ENCODE measurements around the gene PGBD2. TPM values are rescaled to one million over a fixed set of nuclear protein-coding genes. Genes with fewer than 3 reads are reported as not detected.
"Not testable (repeated sequence)": the region's sequence is repeated elsewhere in the genome, so short reads cannot be mapped to it uniquely, and the experiment has no call there.

The PGBD2 gene, protein sequence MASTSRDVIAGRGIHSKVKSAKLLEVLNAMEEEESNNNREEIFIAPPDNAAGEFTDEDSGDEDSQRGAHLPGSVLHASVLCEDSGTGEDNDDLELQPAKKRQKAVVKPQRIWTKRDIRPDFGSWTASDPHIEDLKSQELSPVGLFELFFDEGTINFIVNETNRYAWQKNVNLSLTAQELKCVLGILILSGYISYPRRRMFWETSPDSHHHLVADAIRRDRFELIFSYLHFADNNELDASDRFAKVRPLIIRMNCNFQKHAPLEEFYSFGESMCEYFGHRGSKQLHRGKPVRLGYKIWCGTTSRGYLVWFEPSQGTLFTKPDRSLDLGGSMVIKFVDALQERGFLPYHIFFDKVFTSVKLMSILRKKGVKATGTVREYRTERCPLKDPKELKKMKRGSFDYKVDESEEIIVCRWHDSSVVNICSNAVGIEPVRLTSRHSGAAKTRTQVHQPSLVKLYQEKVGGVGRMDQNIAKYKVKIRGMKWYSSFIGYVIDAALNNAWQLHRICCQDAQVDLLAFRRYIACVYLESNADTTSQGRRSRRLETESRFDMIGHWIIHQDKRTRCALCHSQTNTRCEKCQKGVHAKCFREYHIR
- 1 to 10 TPM in 10 of 12 donors, not detected in 2; 4.4 to 6.3 (median 5.5) TPM for polyA plus RNA-seq (ENCODE audit: insufficient read length in 12 of 12)
- long read RNA-seq, donor 1, transcript PGBD2-201 (3 exons, 2,136 nt) = major isoform, 5 of 6 reads
- long read RNA-seq, donor 1, partial matches to known transcripts = 0 of 6 reads
- long read RNA-seq, donor 1, other reads (novel, unspliced or antisense) = 0 of 6 reads
- long read RNA-seq, donor 2, partial matches to known transcripts = 0 of 4 reads
- long read RNA-seq, donor 2, other reads (novel, unspliced or antisense) = 0 of 4 reads
- long read RNA-seq, donor 3, partial matches to known transcripts = 0 of 1 reads
- long read RNA-seq, donor 3, other reads (novel, unspliced or antisense) = 0 of 1 reads
- long read RNA-seq, donor 4 = 0 reads
- long read RNA-seq, donor 5, partial matches to known transcripts = 0 of 4 reads
- long read RNA-seq, donor 5, other reads (novel, unspliced or antisense) = 0 of 4 reads
- long read RNA-seq, donor 6, partial matches to known transcripts = 0 of 2 reads
- long read RNA-seq, donor 6, other reads (novel, unspliced or antisense) = 0 of 2 reads
- long read RNA-seq, donor 7 = 0 reads
- long read RNA-seq, donor 8, partial matches to known transcripts = 0 of 7 reads
- long read RNA-seq, donor 8, other reads (novel, unspliced or antisense) = 0 of 7 reads
- long read RNA-seq, donor 9, partial matches to known transcripts = 0 of 3 reads
- long read RNA-seq, donor 9, other reads (novel, unspliced or antisense) = 0 of 3 reads
- long read RNA-seq, donor 10, partial matches to known transcripts = 0 of 4 reads
- long read RNA-seq, donor 10, other reads (novel, unspliced or antisense) = 0 of 4 reads
- long read RNA-seq, donor 11, partial matches to known transcripts = 0 of 1 reads
- long read RNA-seq, donor 11, other reads (novel, unspliced or antisense) = 0 of 1 reads

- DNase-seq = peak; percentile 94
These were observed at the start of gene PGBD2 for GRCh38 chr1:248906009-248906752. Gene PGBD2 (plus strand): TSS chr1:248906235. CDS start chr1:248913863, 7,628 bp downstream.

DNA sequence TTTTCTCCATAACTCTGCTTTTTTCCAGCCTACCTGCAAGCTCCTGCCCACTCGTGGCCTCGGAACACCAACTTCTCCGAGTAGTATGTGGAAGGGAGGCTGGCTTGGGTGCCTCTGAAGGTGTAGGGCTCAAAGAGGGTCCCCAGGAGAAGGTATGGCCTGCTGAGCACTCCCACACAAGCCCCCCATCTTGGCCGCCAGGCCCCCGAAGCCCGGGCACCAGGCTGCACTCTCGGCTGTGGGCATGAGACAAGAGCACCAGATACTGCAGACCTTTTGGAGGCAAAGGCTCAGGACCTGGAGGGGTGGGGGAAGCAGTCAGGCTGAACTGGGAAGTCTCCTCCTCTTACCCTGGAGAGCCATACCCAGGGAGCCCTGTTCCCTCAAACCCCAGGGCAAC lies 48.8 kb upstream of the PGBD2 start:
- no peak for DNase-seq

GRCh38 chr1:248857749-248858095 lies 48.3 kb upstream of the PGBD2 start:
- DNase-seq = no peak

GRCh38 chr1:248858096-248858890 lies 47.7 kb upstream of the PGBD2 start:
- peak; percentile 62 for DNase-seq

GRCh38 chr1:248858891-248859889 lies 46.8 kb upstream of the PGBD2 start, which contains the start of gene ZNF692:
Gene ZNF692 (minus strand): TSS chr1:248859085. CDS start chr1:248858309, 776 bp downstream.
- DNase-seq = peak; percentile 96

- DNase-seq = no peak
These were observed 46.0 kb upstream of the PGBD2 start for GRCh38 chr1:248860007-248860406.

DNA sequence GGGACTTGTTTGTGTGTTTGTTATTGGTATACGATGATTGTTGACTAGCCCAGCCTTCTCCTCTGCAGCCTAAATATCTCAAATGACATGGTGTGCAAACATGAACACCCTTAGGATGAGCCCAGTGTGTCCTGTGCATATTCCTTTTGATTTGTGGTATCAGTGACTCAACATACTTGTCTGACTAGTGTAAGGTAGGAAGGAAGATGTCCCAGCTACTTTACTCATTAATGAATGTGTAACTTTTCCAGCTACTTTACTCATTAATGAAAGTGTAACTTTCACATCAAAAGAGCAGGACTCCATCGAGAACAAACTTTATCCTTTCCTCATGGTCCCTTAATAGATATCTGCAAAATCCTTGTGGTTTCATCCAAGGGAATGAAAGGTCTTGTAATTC lies 44.4 kb upstream of the PGBD2 start:
- DNase-seq = no peak

DNA sequence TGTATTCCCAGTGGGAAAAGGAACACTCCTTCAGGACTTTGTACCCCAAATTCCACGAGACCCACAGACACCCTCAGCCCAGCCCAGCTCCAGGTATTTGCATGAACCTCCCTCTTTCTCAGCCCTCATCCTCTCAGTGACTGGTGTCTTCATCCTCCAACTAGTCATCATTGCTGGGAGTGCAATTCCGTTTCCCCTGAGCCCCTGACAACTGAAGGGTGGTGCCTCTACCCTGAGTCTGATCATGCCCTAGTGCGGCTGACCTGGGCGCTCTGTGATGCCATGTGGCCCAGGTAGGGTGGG lies 43.4 kb upstream of the PGBD2 start:
- DNase-seq = no peak

DNA sequence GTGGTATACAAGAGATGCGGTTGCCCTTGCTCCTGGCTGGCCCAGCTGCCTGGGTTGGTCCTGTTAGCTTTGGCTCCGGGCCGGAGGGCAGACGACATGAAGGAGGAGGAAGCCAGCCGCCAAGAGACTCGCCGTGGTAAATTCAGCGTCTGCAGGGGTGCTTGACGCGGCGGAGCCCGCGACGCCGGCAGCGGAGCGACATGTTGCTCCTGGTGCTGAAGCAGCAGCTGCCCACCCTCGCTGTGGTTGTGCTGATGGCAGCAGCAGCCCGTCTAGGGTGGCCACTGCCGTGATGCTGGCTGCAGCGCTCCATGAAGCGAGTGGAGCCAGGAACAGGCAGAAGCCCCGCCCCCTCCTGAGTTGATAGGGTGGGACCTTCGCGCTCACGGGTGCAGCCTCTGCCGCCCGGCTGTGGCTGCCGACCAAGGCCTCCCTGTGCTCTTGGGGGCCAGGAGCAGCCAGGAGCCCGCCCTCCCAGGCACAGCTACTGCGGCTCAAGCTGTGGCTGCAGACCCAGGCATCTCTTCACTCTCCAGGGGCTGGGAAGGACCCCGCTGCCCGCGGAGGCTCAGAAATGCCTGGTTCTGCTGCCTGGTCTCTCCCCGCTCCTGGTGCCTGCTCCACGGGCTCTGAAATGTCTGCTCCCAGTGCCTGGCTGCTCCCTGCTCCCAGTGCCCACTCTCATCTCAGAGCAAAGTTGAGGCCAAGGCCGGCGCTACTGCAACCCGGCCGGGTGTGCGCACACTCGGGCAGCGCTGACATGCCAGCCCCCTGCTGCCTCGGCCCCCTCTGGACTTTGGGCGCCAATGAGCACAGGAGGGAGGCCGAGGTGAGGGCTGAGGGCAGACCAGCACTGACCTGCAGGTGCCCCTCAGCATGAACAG lies 42.8 kb upstream of the PGBD2 start:
- peak; percentile 75 for DNase-seq

DNA sequence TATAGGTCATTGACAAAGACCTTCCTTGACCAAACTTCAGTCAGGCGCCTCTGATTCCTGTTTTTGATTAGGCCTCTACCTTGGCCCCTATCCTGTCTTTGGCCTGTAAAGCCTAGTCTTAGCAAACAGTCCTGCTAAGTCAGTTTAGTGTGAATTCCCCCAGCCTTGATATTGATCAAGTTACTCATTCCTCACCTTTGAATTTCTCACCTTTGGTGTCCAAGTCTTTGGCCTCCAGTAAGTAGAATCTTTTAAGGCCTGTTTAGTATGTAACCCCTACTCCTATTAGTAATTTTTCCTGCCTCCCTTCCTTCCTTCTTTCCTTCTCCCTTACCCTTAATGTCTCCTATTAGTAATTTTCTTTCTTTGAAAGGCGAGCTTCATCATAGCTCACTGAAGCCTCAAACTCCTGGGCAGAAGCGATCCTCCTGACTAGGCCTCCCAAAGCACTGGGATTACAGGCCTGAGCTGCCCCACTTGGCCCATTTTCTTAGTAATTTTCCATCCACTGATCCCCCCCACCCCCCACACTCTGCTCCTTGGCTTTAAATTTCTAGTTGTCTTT lies 34.1 kb upstream of the PGBD2 start:
- DNase-seq = no peak

DNA sequence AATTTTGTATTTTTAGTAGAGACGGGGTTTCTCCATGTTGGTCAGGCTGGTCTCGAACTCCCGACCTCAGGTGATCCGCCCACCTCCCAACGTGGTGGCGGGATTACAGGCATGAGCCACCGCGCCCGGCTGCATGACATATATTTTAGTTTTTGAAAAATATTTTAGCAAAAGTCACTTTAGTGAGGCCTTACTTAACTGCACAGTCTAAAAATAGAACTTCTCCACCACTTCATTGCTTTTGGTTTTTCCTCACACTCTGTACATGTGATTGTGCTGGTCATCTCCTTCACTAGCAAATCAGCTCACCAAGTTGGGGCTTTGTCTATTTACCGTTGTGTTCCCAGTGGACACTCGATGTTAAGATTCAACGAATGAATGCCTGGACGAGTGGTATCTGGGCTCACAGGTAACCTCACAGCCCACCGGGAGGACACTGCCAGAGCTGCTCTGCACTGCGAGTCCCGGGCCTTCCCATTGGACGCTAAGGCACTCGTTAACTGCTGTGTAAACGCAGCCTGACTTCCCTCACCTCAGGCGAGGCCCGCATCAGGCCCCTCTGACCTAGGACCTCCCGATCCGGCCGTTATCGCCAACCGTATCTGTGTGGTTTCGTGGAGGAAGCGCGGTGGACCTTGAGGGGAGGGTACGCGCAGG lies 33.2 kb upstream of the PGBD2 start:
- DNase-seq = peak; percentile 78

DNA sequence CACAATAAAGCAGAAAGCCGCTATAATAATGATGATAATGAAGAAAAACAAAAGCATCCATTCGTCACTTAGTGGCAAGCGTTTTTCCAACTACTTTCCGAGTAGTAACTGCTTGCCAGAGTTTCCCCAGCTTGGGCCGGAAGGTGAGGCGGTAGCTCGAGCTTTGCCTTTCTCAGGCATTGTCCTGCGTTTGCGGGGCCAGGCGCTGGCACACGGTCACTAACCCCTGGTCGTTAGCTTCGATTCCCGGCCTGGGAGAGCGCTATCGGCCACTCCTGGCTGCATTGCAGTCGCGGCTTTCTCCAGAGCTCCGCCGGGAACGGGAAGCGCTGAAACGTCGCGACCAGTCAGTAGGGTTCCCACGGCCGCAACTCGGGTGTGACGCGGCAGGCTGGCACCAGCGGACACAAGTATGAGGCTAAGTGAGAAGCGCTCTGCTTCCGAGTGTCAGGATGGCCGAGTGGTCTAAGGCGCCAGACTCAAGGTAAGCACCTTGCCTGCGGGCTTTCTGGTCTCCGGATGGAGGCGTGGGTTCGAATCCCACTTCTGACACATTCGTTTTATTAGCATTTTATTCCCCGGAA lies 32.5 kb upstream of the PGBD2 start:
- peak; percentile 96 for DNase-seq

DNA sequence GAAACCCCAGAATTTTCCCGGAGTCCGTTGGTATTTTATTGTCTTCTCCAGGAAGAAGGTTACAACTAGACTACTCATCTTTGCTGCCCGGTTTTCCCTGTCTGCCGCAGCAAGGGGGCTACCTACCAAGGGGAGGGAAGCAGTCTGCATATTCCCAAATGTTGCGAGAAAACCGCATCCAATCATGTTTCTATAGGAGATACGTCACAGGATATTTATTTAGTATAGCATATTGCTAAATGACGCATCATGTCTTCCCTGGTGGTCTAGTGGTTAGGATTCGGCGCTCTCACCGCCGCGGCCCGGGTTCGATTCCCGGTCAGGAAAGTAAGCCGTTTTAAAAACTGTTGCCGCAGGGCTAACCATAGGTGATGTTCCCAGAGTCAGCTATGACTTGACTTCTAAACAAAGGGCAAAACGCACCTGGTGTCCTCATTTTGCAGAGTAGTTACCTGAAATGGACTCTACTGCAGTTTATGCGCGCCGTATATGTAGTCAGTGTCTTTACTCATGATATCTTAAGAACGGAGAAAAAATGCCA lies 32.0 kb upstream of the PGBD2 start:
- DNase-seq = peak; percentile 93

DNA sequence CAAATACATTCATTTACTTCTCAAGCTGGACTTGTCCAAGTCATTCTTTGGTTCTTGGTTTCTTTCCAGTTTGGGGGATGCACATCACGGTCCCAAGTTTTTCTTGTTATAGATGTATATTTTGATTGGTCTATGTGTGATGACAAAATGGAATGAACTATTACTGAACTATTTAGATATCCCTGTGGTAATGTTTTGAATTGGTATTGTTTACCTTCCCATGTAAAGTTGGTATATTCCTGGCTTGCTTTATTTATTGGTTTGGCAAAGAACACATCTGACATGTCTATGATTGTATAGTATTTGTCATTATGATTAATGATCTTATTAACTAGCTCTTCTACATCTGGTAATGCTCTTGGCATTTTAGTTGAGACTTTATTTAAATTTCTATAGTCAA lies 24.8 kb upstream of the PGBD2 start:
- no peak for DNase-seq

GRCh38 chr1:248882427-248882826 lies 23.6 kb upstream of the PGBD2 start:
- DNase-seq = not testable (repeated sequence)

Data from muscle of arm (tissue), 14 donors.